DMS53 treated with DMSO at 0.1 percent for 48 hours (cell line): ENCODE results near the gene GPC6.

ENCODE experiments used
- DNase-seq: peaks from one replicate; lab custom pipeline; 2025; ENCODE audit not compliant: unreplicated experiment; lab: John Stamatoyannopoulos, UW

The GPC6 gene

DNA sequence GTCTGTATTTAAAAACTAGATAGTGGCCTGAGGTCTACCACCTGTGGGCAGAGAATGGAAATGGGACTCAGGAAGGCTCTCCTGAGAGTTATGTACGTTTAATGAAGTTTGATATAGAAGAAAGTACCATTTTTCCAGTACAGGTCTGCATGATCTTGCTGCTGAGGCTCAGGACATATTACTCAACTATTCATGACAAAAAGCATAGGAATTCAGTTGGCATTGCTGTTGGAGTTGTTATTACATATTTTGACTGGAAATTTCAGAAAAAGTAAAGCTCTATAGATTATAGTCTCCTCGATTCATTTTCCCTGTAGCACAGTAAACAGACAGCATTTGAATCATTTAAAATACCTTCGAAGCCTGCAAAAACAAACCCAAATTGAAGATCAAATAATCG, 783.1 kb downstream of the GPC6 start:
- no peak for DNase-seq

DNA sequence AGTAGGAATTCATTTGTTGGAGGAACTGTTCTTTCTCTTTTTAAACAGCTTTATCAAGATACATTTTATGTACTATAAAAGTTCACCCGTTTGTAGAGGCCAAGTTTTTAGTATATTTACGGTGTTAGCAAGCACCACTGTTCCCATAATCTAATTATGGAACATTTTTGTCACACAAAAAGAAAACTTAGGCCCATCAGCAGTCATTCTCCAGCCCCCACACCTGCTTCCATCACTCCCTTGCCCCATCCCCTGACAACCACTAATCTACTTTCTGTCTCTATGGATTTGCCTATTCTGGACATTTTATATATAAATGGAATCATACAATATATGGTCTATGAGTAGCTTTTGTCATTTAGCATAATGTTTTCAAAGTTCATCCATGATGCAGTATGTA, 787.9 kb downstream of the GPC6 start:
- DNase-seq: no peak

GRCh38 chr13:94020426-94020825, 793.8 kb downstream of the GPC6 start:
- DNase-seq: no peak

DNA sequence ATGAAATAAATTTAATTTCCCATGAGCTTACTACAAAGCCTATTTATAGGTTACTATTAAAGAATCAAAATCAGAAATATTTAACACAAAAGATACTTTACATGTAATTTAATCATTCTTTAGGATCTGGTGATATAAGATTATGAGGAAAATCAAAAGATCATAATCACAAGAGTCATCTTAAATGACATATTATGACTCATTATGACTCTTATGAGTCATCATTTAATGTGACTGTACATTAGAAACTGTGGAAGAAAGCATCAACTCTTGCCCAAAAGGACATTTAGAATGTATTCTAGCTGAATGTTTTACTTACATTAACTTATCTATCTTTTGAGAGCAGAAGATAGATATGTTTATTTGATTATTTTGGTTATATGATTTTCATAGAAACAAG, 794.2 kb downstream of the GPC6 start:
- DNase-seq: no peak

DNA sequence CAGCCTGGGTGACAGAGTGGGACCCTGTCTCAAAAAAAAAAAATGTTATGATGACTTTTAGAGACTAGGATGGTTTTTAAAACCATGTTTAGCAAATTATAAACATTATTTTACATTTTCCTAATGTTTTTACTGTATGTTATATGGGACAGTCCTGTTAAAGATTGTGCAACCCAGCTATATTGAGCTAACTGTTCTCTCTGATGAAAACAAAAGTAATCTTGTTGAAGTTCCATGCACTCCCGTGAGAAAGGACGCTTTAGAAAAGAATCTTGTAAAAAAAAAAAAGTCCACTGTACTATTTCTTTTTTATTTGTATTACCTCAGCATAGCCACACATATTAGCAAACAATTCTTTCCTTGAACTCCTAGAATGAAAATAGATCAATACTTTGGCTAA, 801.6 kb downstream of the GPC6 start:
- DNase-seq: no peak

DNA sequence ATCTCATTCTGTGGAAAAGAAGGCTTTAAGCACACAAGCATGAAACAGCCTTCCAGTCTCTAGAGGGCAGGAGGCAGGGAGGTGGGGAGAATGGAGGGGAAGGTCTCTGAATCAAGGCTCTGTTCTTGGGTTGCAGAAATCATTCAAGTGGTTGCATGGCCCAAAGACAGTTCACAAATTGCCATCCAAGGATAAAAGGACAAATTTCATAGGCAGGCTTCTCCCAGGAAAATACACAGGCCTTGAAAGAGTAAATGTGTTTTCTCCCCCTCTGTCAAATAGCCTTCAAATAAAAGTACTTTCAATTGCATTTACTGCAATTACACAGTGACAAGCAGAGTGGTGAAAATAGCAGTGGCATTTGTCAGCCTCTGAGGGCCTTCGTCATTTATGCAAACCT, 802.0 kb downstream of the GPC6 start:
- no peak for DNase-seq

GRCh38 chr13:94030415-94031119, 804.0 kb downstream of the GPC6 start:
- no peak for DNase-seq

DNA sequence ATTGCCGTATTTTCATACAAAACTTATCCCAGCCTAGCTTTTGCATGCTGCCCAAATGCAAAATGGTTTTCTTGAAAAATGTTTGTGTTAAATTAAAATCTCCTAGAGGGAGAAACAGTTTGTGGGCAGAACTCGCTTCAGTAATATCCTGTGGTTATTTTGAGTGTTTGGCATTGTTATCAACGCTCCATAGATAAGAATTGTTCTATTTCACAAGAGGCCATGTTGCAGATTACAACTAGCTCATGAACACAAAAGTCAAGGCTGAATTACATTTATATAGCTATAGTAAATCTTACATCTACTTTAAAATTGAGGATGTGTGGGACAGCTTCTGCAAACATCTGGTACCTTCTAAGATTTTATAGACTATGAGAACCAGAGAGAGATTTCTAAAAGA, 805.0 kb downstream of the GPC6 start:
- no peak for DNase-seq

DNA sequence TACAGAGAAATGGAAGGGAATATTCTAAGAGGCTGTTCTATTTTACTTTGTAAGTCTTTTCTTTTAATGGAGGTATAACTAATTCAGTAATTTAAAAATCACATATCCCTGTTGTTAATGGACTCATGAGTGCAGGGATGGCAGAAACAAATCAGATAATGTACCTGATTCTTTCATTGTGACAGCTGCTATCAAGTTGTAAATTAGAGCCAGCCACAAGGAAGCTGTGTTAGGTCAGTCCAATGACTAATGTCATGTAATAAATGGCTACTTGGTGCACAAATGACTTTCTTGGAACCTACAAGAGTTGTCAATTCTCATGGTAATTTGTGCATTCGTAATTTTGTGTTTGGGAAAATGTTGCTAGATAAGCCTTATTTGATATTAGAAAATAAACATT, 806.5 kb downstream of the GPC6 start:
- no peak for DNase-seq

DNA sequence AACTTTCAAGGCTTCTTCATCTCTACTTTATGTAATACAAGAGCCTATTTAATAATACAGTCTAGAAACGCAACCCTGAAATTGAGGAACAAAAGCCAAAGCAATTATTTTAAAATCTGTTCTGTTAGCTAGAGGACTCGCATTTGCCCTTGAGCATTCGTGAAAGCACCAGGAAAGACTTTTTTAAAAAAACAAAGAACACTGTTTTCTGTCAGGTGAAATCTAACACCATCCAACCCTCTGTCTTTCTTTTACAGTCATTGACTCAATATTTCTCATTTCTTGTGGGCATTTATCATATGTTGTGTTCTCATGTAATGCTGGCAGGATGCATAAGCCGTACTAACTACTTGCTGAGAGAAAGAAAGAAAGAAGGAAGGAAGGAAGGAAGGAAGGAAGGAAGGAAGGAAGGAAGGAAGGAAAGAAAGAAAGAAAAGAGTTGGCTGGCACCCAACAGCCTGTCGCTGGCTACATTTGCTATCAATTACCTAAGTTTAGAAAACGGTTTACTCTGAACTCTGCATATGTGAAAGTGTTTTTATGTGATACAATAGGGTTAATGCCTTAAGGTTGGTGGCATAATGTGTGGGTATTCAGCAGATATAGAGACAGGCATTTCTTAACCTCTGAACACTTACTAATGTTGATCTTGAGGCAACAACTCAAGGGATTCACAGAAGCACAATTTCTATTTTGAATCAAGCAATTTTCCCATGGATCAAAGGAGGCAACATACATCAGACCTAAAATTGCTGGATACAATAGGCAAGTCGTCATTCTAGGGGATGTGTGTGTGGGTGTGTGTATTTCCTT, 807.4 kb downstream of the GPC6 start:
- no peak for DNase-seq

DNA sequence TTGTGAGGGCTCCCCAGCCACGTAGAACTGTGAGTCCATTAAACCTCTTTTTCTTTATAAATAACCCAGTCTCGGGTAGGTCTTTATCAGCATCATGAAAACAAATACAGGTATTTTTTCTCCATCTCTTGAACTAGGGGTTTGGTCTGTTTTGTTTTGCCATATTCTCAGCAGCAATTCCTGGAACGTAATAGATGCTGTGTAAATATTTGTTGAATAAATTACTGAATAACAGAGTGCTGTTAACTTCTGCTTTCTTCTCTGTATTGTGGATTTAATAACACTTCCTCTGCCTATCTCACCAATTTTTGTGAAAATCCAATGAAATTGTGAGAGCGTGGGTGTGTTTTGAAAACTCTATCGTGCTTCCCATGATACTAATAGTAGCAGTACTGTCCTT, 823.4 kb downstream of the GPC6 start:
- peak; percentile 2 for DNase-seq

DNA sequence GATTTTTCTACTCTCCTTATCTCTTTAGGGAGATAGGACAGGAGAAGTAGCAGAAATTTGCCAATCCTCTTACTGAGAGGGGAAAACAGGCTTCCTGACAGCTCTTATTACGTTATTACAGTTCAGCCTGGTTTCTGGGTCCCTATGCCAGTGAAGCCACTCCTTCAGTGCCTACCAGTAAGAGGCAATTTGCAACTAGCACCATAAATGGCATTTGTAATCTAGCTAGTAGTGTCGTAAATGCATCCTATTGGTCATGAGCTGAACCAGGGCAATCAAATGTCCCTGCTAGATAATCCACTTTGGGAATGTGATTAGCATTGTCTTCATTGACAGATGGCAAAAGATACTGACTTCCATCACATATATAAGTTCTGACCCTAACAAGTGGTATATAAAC, 824.1 kb downstream of the GPC6 start:
- DNase-seq: no peak

DNA sequence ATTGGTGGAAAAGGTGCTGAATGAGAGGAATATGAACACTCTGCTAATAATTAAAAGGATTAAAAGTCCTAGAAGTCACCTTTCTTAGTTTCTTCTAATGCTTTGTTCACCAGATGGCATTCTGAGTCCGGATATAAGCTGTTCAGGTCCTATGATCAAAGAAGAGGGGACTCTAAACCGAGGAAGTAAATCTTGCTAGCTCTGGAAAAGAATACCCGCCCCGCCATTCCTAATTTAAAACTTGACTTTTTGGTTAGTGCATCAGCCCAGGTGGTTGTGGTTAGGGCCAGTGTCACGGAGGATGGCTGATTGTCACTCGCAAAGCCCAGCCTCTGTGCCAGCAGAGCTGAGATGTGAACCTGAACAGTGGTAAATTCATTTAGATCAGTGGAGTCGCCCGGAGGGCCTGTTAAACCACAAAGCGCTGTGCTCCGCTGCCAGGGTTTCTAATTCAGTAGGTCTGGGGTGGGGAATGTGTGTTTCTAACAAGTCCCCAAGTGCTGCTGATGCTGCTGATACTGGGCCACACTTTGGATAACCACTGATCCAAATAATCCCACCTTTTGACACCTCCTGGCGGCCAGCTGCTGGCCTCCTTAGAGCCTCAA, 827.5 kb downstream of the GPC6 start:
- DNase-seq: no peak

- no peak for DNase-seq
Observed at GRCh38 chr13:94056362-94056990, 829.9 kb downstream of the GPC6 start.

GRCh38 chr13:94057618-94058186, 831.1 kb downstream of the GPC6 start:
- DNase-seq: no peak

GRCh38 chr13:94058821-94059360, 832.3 kb downstream of the GPC6 start:
- no peak for DNase-seq

GRCh38 chr13:94061301-94061700, 834.7 kb downstream of the GPC6 start:
- no peak for DNase-seq

DNA sequence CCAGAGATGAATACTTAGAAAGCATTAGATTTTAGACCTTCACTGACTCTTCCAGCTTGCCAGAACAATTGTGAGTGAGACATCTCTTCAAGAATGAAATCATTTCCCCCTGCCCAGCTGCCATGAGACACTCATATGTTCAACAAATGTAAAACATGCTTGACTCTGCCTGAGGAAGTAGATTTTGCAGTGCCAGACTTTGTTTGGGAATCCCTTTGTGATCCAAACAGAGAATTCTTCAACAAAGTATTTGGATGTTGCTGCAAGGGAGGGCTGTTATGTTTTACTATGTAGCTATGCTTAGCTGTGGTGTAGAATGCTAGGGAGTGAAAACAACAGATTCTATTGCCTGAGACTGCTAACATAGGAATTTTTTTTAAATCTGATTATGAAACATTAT, 836.5 kb downstream of the GPC6 start:
- no peak for DNase-seq

- no peak for DNase-seq
Observed at GRCh38 chr13:94063848-94064247, 837.2 kb downstream of the GPC6 start.

- no peak for DNase-seq
Observed at GRCh38 chr13:94065741-94066140, 839.1 kb downstream of the GPC6 start.
